ENCODE data around the gene OR6A2. TPM values are rescaled to one million over a fixed set of nuclear protein-coding genes. Genes with fewer than 3 reads are reported as not detected.

Gene OR6A2
- polyA plus RNA-seq, 3 donors: not detected

DNA sequence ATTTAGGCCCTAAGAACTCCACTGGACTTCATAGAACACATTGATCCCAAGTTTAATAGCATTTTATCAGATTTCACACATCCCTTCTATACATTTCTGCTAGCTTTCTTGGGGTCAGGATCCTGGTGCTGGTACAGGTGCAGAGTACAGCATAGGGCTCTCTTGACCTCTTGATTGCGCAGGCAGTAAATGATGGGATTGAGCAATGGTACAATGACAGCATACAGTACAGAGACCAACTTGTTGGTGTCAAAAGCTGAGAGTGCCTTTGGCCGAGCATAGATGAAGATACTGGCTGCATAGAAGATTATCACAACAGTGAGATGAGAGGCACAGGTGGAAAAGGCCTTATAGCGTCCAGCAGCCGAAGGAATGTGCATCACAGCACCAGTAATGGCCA lies 4.8 kb downstream of the OR6A2 start:
- H3K9me3 Mint-ChIP-seq: peaks cover 0 to 1% (median 0%) of the 10 kb centered on the region in 7 donors
- no peaks in the 10 kb centered on the region for H3K4me1 ChIP-seq (ENCODE audit: control insufficient read depth in 1 of 2, insufficient read depth in 2 of 2, low read length in 2 of 2)
- 98% methylated on average over 4 of the region's 4 CpGs for WGBS (ENCODE audit: insufficient coverage)
- no peak for DNase-seq
- no peaks in the 10 kb centered on the region for H3K79me2 ChIP-seq (ENCODE audit: insufficient read depth, low read length)
- no peaks in the 10 kb centered on the region for H3K4me1 Mint-ChIP-seq
- H3K27me3 ChIP-seq (ENCODE audit: control insufficient read depth in 2 of 2, insufficient read depth in 2 of 2, low read length in 2 of 2): no peaks in the 10 kb centered on the region
- H3K4me3 ChIP-seq (replicated peaks in 1 of 3; ENCODE audit: low read depth in 2 of 3, low read length in 3 of 3): no peak overlapping the region
- H3K36me3 ChIP-seq (replicated peaks in 1 of 2; ENCODE audit: control insufficient read depth in 1 of 2, insufficient read depth in 2 of 2, low read length in 2 of 2): no peaks in the 10 kb centered on the region
- intact Hi-C loops (cut with micrococcal nuclease): no loop called here
- H4K20me1 ChIP-seq (ENCODE audit: insufficient read depth, low read length): no peaks in the 10 kb centered on the region
- H3K9ac ChIP-seq (ENCODE audit: insufficient read depth, low read length, poor library complexity, severe bottlenecking): no peak overlapping the region
- peaks cover 0 to 4% (median 3%) of the 10 kb centered on the region in 3 donors for H3K27me3 Mint-ChIP-seq (ENCODE audit: low read depth in 3 of 3)
- TF ChIP-seq, protein P1, sequence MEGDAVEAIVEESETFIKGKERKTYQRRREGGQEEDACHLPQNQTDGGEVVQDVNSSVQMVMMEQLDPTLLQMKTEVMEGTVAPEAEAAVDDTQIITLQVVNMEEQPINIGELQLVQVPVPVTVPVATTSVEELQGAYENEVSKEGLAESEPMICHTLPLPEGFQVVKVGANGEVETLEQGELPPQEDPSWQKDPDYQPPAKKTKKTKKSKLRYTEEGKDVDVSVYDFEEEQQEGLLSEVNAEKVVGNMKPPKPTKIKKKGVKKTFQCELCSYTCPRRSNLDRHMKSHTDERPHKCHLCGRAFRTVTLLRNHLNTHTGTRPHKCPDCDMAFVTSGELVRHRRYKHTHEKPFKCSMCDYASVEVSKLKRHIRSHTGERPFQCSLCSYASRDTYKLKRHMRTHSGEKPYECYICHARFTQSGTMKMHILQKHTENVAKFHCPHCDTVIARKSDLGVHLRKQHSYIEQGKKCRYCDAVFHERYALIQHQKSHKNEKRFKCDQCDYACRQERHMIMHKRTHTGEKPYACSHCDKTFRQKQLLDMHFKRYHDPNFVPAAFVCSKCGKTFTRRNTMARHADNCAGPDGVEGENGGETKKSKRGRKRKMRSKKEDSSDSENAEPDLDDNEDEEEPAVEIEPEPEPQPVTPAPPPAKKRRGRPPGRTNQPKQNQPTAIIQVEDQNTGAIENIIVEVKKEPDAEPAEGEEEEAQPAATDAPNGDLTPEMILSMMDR (IDR thresholded peaks at IDR 0.05): no peak
- H3K4me2 ChIP-seq (replicated peaks; ENCODE audit: extremely low read depth, low read length, poor library complexity, severe bottlenecking): no peak overlapping the region
- no peak overlapping the region for H3K4me3 Mint-ChIP-seq
- H3K9me3 ChIP-seq (replicated peaks in 1 of 2; ENCODE audit: control insufficient read depth in 1 of 2, insufficient read depth in 1 of 2, low read length in 2 of 2): no peaks in the 10 kb centered on the region
- no peaks in the 10 kb centered on the region for H3K36me3 Mint-ChIP-seq
- H3K27ac Mint-ChIP-seq: no peak overlapping the region
- no peak overlapping the region for H2AFZ ChIP-seq (ENCODE audit: insufficient read depth, low read depth, low read length, poor library complexity, severe bottlenecking)
- no peak overlapping the region for H3K27ac ChIP-seq (ENCODE audit: low read depth in 1 of 2, low read length in 2 of 2)

GRCh38 chr11:6790546-6790945 lies 8.9 kb downstream of the OR6A2 start:
- no peak overlapping the region for H3K27ac ChIP-seq (ENCODE audit: low read depth in 1 of 2, low read length in 2 of 2)
- Mint-ChIP-seq H3K27ac (no peak overlapping the region), H3K27me3 (ENCODE audit: low read depth in 3 of 3) (peaks cover 0 to 3% (median 2%) of the 10 kb centered on the region in 3 donors), H3K4me3 (no peak overlapping the region), H3K4me1 (no peaks in the 10 kb centered on the region), H3K36me3 (no peaks in the 10 kb centered on the region), H3K9me3 (peaks cover 0 to 1% (median 0%) of the 10 kb centered on the region in 7 donors)
- H2AFZ ChIP-seq (ENCODE audit: insufficient read depth, low read depth, low read length, poor library complexity, severe bottlenecking): no peak overlapping the region
- WGBS (ENCODE audit: insufficient coverage): no CpG with 5 or more reads among the region's 2 CpGs
- no peaks in the 10 kb centered on the region for H3K27me3 ChIP-seq (ENCODE audit: control insufficient read depth in 2 of 2, insufficient read depth in 2 of 2, low read length in 2 of 2)
- intact Hi-C loops (cut with micrococcal nuclease): no loop called here
- TF ChIP-seq, protein P1 (IDR thresholded peaks at IDR 0.05): no peak
- H3K79me2 ChIP-seq (ENCODE audit: insufficient read depth, low read length): no peaks in the 10 kb centered on the region
- no peaks in the 10 kb centered on the region for H3K4me1 ChIP-seq (ENCODE audit: control insufficient read depth in 1 of 2, insufficient read depth in 2 of 2, low read length in 2 of 2)
- H3K36me3 ChIP-seq (replicated peaks in 1 of 2; ENCODE audit: control insufficient read depth in 1 of 2, insufficient read depth in 2 of 2, low read length in 2 of 2): no peaks in the 10 kb centered on the region
- H3K4me3 ChIP-seq (replicated peaks in 1 of 3; ENCODE audit: low read depth in 2 of 3, low read length in 3 of 3): no peak overlapping the region
- no peak overlapping the region for H3K9ac ChIP-seq (ENCODE audit: insufficient read depth, low read length, poor library complexity, severe bottlenecking)
- no peak for DNase-seq
- no peak overlapping the region for H3K4me2 ChIP-seq (replicated peaks; ENCODE audit: extremely low read depth, low read length, poor library complexity, severe bottlenecking)
- no peaks in the 10 kb centered on the region for H4K20me1 ChIP-seq (ENCODE audit: insufficient read depth, low read length)
- H3K9me3 ChIP-seq (replicated peaks in 1 of 2; ENCODE audit: control insufficient read depth in 1 of 2, insufficient read depth in 1 of 2, low read length in 2 of 2): no peaks in the 10 kb centered on the region
